ENCODE measurements around the gene C1orf216.
"Not testable (repeated sequence)": the region's sequence is repeated elsewhere in the genome, so short reads cannot be mapped to it uniquely, and the experiment has no call there.

The C1orf216 gene

DNA sequence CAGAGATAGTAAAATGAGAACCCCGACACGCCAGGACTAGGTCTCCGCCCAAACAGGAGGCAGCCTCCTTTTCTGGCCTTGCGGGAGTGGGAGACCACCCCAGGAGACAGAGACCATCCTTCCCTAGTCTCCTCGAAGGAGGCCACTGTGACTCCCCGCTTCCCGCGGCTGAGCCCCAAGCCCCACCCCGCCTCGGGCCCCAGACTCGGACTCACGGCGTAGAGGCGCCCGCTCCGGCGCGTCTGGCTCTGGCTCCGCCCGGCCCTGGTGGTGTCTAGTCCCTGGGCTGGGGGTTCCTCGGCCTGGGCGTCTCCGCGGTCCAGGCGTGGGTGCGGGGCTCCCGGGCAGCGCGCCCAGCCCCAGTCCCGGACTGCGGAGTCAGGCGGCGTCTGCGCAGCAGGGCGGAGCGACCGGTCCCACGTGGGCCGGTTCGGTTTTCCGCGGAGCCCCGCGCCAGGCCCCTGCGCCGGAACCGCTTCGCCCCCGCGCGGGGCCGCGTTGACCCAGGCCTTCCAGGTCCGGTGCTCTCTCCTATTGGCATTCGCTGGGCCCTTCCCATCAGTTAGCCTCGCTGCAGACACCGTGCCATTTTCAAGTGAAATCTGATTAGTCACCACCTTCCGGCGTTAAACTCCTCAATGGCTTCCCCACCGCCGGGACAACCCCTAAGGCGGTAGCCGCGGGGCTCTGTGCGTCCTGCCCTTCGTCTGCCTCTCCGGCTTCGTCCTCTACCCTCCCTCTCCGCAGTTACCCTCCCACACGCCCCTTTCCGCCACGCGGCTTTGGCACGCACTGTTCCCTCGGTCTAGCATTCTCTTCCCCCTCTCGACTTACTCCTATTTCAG is at the start of gene C1orf216:
C1orf216 (minus strand) TSS at position 393 of the 845 bp plus-strand sequence. CDS start 2,563 bp downstream, outside the sequence.
- DNase-seq: peak; percentile 77 to 81

GRCh38 chr1:35764283-35764682 is 45.6 kb upstream of the C1orf216 start:
- no peak for DNase-seq

- DNase-seq: no peak
Observed at GRCh38 chr1:35763201-35763600, 44.5 kb upstream of the C1orf216 start.

- DNase-seq: no peak
Observed at GRCh38 chr1:35762141-35762540, 43.5 kb upstream of the C1orf216 start.

GRCh38 chr1:35756064-35756463 is 37.4 kb upstream of the C1orf216 start:
- DNase-seq: no peak

DNA sequence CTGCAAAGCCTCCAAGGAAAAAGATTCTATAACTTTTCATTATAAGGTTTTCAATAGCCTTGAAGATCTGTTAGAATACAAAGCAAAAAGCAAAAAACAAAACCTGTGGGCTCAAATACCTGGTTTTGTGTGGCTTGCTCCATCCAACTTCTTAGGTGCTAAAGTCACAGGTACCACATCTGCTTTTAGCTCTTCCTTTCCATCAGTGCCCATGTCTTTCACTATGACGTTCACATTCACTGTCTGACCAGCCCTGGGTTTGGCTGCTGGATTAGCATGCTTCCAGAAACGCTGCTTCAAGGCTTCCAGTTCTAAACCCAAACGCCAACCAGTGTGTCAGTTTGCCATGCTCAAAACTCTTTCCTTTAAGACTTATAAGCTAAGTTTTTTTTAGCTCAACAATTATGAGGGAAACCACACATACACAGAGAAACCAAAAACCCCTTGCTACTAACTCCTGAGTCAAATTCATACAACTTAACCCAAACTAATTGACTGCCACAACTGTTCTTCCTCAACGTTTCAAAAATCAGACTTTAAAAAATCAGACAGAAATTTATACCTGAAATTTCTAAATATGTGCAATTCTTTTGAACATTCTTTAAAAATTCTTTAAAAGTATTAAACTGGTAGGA is 35.1 kb upstream of the C1orf216 start:
- DNase-seq: no peak

- no peak for DNase-seq
Observed at GRCh38 chr1:35748326-35748725, 29.6 kb upstream of the C1orf216 start.

DNA sequence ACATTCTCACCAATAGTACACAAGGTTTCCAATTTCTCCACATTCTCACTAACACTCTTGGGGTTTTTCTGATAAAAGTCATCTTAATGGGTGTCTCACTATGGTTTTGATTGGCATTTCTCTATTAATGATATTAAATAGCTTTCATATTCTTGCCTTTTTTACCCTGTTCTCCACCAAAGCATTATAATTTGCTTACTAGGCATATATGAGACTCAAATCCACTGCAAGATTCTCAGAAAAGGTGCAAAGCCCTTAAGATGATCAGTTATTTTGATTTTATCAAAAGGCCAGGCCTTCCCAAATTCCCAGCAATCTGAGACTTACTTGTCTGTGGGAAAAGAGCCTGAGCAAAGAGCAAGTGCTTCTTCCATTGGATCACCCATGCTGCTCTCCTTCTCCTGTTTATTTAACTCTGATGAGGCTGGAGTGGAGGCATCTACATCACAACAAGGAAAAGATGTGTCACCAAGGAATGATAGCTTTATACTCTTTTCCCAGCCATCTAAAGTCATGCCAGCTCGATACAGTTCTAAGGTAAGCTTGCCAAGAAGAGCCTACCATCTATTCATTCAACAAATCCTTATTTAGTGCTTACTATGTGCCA is 26.5 kb upstream of the C1orf216 start:
- DNase-seq: no peak

DNA sequence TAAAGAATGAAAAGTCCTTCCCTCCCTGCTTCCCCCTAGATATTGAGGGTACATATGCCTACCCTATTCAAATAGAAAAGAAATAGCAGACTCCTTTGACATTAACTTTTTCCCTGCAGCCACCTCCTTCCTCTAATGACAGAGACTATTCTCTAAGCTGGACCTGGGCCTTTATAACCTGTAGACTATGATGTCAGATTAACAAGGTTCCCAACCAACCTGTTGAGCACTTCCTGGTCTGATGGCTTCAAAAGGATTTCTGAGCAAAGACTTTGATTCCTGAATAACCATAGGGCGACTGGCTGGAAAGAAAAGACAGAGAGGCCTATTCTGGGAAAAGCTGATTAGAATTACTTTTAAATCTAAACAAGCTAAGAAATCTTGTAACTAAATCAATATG is 18.4 kb upstream of the C1orf216 start:
- no peak for DNase-seq

- DNase-seq: no peak
Observed at GRCh38 chr1:35727434-35728040, 8.9 kb upstream of the C1orf216 start.

DNA sequence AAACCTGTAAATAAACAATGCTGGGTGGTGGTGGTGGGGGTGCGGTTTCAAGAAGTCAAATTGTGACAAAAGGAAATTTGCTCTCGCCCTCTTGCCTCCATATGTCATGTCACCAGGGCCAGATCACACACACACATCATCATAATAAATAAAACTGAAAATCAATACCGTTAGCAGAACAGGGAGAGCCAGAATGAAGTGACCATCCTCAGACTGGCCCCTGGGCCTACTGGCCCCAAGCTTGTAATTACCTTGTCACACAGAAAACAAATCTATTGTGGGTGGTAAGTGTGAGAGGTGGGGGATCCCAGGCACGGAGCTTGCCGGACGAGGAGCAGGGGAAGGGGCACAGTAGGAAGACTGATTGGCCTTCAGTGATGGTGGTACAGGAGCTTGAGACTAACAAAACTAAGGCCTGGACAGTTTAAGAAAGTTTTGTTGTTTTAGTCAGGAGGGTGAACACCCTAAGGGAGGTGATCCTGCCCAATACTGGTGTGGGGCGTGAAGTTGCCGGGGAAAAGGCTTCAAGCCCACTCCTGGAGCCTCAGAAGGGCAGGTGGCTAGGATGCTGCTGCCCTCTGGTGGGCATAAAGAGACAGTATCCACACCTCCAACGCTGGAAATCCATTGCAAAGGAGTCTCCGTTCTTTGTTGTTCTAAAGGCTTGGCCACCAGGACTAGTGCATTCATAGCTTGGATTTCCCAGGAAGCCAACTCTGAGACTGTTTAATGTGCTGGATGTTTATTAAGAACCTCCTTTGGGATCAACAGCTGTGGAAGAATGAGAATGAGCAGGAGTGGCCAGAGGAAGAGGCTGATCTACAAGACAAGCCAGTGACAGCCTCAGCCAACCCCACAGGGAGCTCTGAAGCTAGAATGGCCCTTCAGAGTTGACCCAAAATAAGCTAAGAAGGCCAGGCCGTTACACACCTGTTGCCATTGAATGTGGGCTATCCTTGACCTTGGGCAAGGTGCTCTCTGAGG is 8.1 kb upstream of the C1orf216 start:
- DNase-seq: peak; percentile 37 to 45

GRCh38 chr1:35725596-35725995 is 6.9 kb upstream of the C1orf216 start:
- DNase-seq: no peak

- DNase-seq: no peak
Observed at GRCh38 chr1:35717911-35718476, 690 bp downstream of the C1orf216 start.

- DNase-seq: peak; percentile 74
Observed at GRCh38 chr1:35715568-35716002, 3.1 kb downstream of the C1orf216 start.

GRCh38 chr1:35714921-35715567 is 3.6 kb downstream of the C1orf216 start:
- no peak for DNase-seq

- DNase-seq: not testable (repeated sequence)
Observed at GRCh38 chr1:35711098-35711497, 7.6 kb downstream of the C1orf216 start.

DNA sequence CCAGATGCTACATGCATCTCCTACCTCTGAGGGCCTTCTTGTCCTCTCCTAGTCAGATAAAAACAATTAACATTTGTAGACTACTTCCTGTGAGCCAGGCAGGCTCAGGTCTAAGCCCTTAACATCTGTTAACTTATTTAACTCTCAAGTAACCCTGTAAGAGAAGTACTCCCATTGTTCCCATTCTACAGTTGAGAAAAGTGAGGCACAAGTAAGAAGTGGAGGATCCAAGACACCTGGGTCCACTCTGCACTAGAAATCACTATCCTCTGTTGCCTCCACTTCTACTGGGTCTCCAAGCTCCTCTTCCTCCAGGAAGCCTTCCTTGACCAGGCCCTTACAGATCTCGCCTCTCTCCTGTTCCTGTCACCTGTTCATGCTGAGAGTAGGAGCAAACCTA is 9.7 kb downstream of the C1orf216 start:
- no peak for DNase-seq

DNA sequence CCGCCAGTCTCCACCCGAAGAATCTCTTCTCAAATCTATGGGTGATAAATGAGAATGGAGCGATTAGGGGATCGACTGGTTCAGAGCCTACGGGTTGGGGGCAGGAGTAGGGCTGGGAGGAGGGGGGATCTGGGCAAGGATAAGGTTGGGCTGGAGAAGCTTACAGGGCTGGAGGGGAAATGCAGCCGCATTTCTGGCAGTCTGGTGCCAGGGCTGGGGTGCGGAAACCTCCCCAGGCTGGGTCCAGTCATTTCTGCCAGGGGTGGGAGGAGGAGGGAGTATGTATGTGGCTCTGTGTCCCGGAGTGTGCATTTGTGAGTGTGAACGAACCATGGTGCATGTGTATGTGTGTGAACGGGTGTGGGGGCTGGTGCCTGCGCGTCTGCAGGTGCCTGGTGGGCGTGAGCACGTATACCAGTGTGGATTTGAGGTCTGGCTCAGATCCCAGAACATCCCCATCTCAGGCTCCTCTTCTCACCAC is 10.2 kb downstream of the C1orf216 start:
- no peak for DNase-seq

DNA sequence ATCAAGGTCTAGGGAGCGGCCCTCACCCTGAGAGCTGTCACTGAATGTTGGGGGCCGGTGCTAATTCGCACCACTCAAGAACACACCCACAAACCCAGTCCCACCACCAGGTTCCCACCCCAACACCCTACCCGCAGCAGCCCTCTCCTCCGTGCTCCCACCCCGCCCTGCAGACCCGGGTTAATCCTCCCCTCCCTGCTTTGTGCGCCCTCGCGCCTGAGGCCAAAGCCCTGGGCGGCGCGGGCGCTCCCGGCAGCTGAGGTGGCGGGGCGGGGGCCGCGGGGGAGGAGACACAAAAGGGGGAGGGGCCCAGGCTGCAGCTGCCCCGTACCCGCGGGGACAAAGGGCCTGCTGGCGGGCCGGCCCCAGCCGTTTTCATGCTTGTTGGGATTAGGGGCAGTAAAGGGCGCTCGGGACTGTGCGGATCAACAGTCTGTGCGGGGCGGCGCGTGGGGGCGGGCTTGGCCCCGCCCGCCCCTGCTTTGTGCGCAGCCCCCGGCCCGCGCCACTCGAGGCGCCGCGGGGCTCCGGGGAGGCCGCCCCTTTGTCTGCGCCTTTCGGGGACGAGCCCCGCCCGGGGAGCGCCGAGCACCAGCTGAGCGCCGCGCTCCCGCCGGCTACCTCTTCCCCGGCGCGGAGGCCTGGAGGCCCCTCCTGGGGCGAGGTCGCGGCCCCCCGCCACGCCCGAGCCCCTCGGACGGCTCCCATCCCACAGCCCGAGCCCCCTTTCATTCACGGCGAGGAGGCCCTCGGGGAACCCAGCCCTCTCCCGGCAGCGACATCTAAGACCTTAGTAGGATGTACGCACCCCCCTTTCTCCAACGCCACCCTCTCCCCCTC is 10.9 kb downstream of the C1orf216 start:
- DNase-seq: no peak
